Measurements from ENCODE around the gene ZFAND3.

- TF ChIP-seq CTCF (IDR thresholded peaks at IDR 0.05; ENCODE audit: low read length) (no peak), EZH2 (optimal IDR thresholded peaks at IDR 0.05; ENCODE audit: low read depth, low read length) (no peak), EZH2phosphoT487 (IDR thresholded peaks at IDR 0.05; ENCODE audit: low read length) (no peak)
Observed at GRCh38 chr6:38116248-38116647, 296.7 kb downstream of the ZFAND3 start.
